ENCODE measurements around the gene ARFGAP1. TPM values are rescaled to one million over a fixed set of nuclear protein-coding genes. Genes with fewer than 3 reads are reported as not detected.

Gene ARFGAP1
- total and polyA plus RNA-seq, 2 donors (not counting 3 experiments of a cell fraction or from before 2014, with no cell fraction given): 93.7 to 126 TPM

DNA sequence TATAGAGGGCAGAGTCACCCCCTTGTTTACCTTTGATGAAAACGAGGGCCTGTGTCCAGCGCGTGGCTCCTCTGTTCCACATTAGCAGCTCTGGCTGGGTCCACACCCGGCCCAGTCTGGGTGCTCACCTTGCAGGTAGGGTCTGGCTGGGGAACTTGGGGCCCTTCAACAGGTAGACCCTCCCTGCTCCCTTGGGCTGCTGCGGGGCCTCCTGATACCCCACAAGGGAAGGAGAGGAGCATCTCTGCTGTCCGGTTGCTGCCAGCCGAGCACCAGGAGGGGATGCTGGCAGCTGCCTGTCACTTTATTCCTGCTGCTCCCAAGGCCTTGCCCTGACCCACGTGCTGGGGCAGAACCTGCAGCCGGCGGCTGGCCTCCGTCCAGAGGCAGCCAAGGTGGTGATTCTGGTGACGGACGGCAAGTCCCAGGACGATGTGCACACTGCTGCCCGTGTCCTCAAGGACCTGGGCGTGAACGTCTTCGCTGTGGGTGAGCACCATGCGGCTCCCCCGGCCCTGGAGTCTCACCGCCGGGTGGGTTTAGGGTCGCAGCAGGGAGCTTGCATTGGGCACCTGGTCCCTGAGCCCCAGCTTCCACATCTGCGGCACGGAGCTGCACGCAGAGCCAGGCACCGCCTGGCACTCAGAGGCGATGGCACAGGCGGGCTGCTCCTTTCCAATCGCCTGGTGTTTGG, 35.8 kb downstream of the ARFGAP1 start:
- dilution Hi-C loops (cut with MboI; ENCODE audit: extremely low pct_ligation_motif_present, low sequenced_read_pairs) (no loop called here), intact Hi-C loops (cut with micrococcal nuclease) (no loop called here)
- no peaks in the 10 kb centered on the region for H3K9me1 ChIP-seq (replicated peaks; ENCODE audit: control insufficient read depth, extremely low read depth, insufficient read depth, low read length)
- H4K20me1 ChIP-seq (replicated peaks; ENCODE audit: control insufficient read depth, extremely low read depth, insufficient read depth, low read length): no peaks in the 10 kb centered on the region
- H3K4me3 ChIP-seq (replicated peaks in 1 of 3; ENCODE audit: insufficient read depth in 1 of 3, low read depth in 1 of 3, low read length in 3 of 3): no peak overlapping the region
- no peak overlapping the region for H3K4me2 ChIP-seq (ENCODE audit: insufficient read depth, low read length)
- no peak overlapping the region for H3K9ac ChIP-seq (replicated peaks; ENCODE audit: extremely low read depth, insufficient read depth, low read length)
- FAIRE-seq (no peak), DNase-seq (ENCODE audit: low read depth, low spot score) (no peak)
- H3K9me3 ChIP-seq (replicated peaks; ENCODE audit: control insufficient read depth, insufficient read depth, low read length): no peaks in the 10 kb centered on the region
- no TSS peak for BruUV-seq (replicated peaks)
- no peaks in the 10 kb centered on the region for H3K27me3 ChIP-seq (ENCODE audit: control insufficient read depth in 2 of 2, insufficient read depth in 2 of 2, low read length in 2 of 2)
- H3K79me2 ChIP-seq (ENCODE audit: control insufficient read depth, insufficient read depth, low read length): no peaks in the 10 kb centered on the region
- H3K4me1 ChIP-seq (ENCODE audit: control insufficient read depth, extremely low read depth, insufficient read depth, low read length): no peaks in the 10 kb centered on the region
- no peak overlapping the region for H2AFZ ChIP-seq (ENCODE audit: low read depth, low read length)
- ChIA-PET CTCF (interaction anchor here (0.8 to 5.1 kb wide), 13 partner anchors 10 to 188 kb away, joined by 3 to 267 read pairs (median 6); no protein-coding TSS in a partner anchor), POLR2A (no interaction called here)
- H3K27ac ChIP-seq (ENCODE audit: insufficient read depth, low read depth, low read length): no peak overlapping the region
- no peaks in the 10 kb centered on the region for H3K36me3 ChIP-seq (ENCODE audit: control insufficient read depth in 2 of 2, extremely low read depth in 1 of 2, insufficient read depth in 2 of 2, low read length in 2 of 2)
- TF ChIP-seq MYC (IDR thresholded peaks at IDR 0.05; ENCODE audit: low read depth, low read length): no peak
- TF ChIP-seq GATA2 (IDR thresholded peaks at IDR 0.05; ENCODE audit: insufficient read depth, insufficient read length, low read depth, low read length): no peak
- no peak for TF ChIP-seq FOS (IDR thresholded peaks at IDR 0.05; ENCODE audit: borderline replicate concordance, insufficient read depth, low read length)
- no peak for TF ChIP-seq EZH2 (IDR thresholded peaks at IDR 0.05; ENCODE audit: borderline replicate concordance, low read depth, low read length, severe bottlenecking)
- TF ChIP-seq, protein P1, sequence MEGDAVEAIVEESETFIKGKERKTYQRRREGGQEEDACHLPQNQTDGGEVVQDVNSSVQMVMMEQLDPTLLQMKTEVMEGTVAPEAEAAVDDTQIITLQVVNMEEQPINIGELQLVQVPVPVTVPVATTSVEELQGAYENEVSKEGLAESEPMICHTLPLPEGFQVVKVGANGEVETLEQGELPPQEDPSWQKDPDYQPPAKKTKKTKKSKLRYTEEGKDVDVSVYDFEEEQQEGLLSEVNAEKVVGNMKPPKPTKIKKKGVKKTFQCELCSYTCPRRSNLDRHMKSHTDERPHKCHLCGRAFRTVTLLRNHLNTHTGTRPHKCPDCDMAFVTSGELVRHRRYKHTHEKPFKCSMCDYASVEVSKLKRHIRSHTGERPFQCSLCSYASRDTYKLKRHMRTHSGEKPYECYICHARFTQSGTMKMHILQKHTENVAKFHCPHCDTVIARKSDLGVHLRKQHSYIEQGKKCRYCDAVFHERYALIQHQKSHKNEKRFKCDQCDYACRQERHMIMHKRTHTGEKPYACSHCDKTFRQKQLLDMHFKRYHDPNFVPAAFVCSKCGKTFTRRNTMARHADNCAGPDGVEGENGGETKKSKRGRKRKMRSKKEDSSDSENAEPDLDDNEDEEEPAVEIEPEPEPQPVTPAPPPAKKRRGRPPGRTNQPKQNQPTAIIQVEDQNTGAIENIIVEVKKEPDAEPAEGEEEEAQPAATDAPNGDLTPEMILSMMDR (IDR thresholded peaks at IDR 0.05; ENCODE audit: extremely low read depth in 1 of 2, insufficient read depth in 1 of 2, low read depth in 1 of 2, low read length in 2 of 2): no peak
- TF ChIP-seq POLR2AphosphoS5 (IDR thresholded peaks at IDR 0.05; ENCODE audit: insufficient read depth, low read depth, low read length): no peak
- no peak for TF ChIP-seq MAX (IDR thresholded peaks at IDR 0.05; ENCODE audit: insufficient read depth, insufficient read length)
- TF ChIP-seq JUN (IDR thresholded peaks at IDR 0.05; ENCODE audit: borderline replicate concordance, insufficient read depth, insufficient read length, low read depth): no peak
- TF ChIP-seq POLR2A (IDR thresholded peaks at IDR 0.05; ENCODE audit: low read depth, low read length): no peak
